HCT116 (cell line): ENCODE measurements around the gene MCAM. TPM values are rescaled to one million over a fixed set of nuclear protein-coding genes. Genes with fewer than 3 reads are reported as not detected.
A peak's percentile ranks its signal among the peaks of the same experiment; 100 is the strongest.

Experiments used
- ATAC-seq: fragments of 200-7000 bp; cut with Tn5 transposase; 2 replicates; pipeline ENCODE4 v1.9.1; 2020; ENCODE audit warnings: mild to moderate bottlenecking, moderate library complexity
- BruUV-seq: library from RNA; stranded (reverse); fragments of 400-500 nt; replicated peaks from 2 replicates; lab custom pipeline; 2021; lab: Mats Ljungman, UMichigan
- CTCF ChIA-PET: fragments of 300-600 bp; sonication (Branson Sonifier 250); formaldehyde crosslinking; loops from one replicate; lab custom pipeline; 2021; ENCODE audit warnings: antibody characterized with exemption; lab: Charles Lee
- POLR2A ChIA-PET: fragments of 300-600, 350-600 bp; sonication (Branson Sonifier 250); formaldehyde crosslinking; loops from one replicate; lab custom pipeline; 2021; ENCODE audit warnings: antibody characterized with exemption; lab: Charles Lee
- RAD21 ChIA-PET, 2 experiments: fragments of 300-600 bp; sonication (Branson Sonifier 250); formaldehyde crosslinking; loops; one replicate each; lab custom pipeline; 2023; ENCODE audit warnings: low total read pairs in 2 of 2; ENCODE audit not compliant: uncharacterized antibody in 2 of 2, unreplicated experiment in 2 of 2, low non-redundant PET in 1 of 2; lab: Charles Lee
- DNase-seq: peaks from one replicate; pipeline ENCODE4 v3.0.0-alpha.2; 2010; ENCODE audit warnings: low read depth, low spot score
- H2AFZ ChIP-seq: fragments of 200-600 bp; shearing (Covaris generic), sonication (generic); 2 replicates; pipeline ENCODE4 v1.6.1; 2017; ENCODE audit warnings: low read depth, mixed run types, mixed read lengths, antibody characterized with exemption, low read length; ENCODE audit not compliant: poor library complexity, severe bottlenecking
- H3K27ac ChIP-seq: 2 replicates; pipeline ENCODE4 v1.5.1; 2012; ENCODE audit warnings: low read depth, low read length
- H3K27me3 ChIP-seq: fragments of 200-600 bp; sonication (generic); 2 replicates; pipeline ENCODE4 v1.6.1; 2016; ENCODE audit warnings: mixed run types, low read length, mixed read lengths; ENCODE audit not compliant: insufficient read depth
- H3K36me3 ChIP-seq, 2 experiments: fragments of 200-500 bp in 1 of 2; fragments of 200-600 bp in 1 of 2; sonication (Bioruptor generic) in 1 of 2; sonication (generic) in 1 of 2; 2 replicates each; pipeline versions ENCODE4 v1.5.1 to v1.6.1; 2014 to 2016; ENCODE audit warnings: low read length in 2 of 2, inconsistent platforms in 1 of 2, mixed read lengths in 1 of 2, mixed run types in 1 of 2; ENCODE audit not compliant: insufficient read depth in 2 of 2, control insufficient read depth in 1 of 2
- H3K4me1 ChIP-seq, 2 experiments: fragments of 200-600 bp in 1 of 2; sonication (generic) in 1 of 2; 2 replicates each; pipeline versions ENCODE4 v1.5.1 to v1.6.1; 2012 to 2017; ENCODE audit warnings: low read length in 2 of 2, inconsistent platforms in 1 of 2, mild to moderate bottlenecking in 1 of 2, mixed read lengths in 1 of 2, mixed run types in 1 of 2, moderate library complexity in 1 of 2; ENCODE audit not compliant: insufficient read depth in 2 of 2, control insufficient read depth in 1 of 2
- H3K4me2 ChIP-seq: fragments of 200-600 bp; sonication (generic); 2 replicates; pipeline ENCODE4 v1.6.1; 2017; ENCODE audit warnings: mixed run types, low read length, mixed read lengths
- H3K4me3 ChIP-seq, 2 experiments: fragments of 200-600 bp in 1 of 2; sonication (generic) in 1 of 2; replicated peaks in 1 of 2; 2 replicates each; pipeline ENCODE4 v1.5.1; 2011 to 2016; ENCODE audit warnings: low read length in 2 of 2, control low read depth in 1 of 2, low read depth in 1 of 2, mild to moderate bottlenecking in 1 of 2, mixed read lengths in 1 of 2, mixed run types in 1 of 2
- H3K79me2 ChIP-seq: fragments of 200-600 bp; sonication (generic); 2 replicates; pipeline ENCODE4 v1.6.1; 2017; ENCODE audit warnings: mild to moderate bottlenecking, mixed run types, low read length, moderate library complexity, mixed read lengths; ENCODE audit not compliant: insufficient read depth
- H3K9ac ChIP-seq: fragments of 200-600 bp; sonication (generic); 2 replicates; pipeline ENCODE4 v1.6.1; 2016; ENCODE audit warnings: low read length, mixed read lengths
- H3K9me2 ChIP-seq: fragments of 200-600 bp; sonication (generic), shearing (Covaris generic); 2 replicates; pipeline ENCODE4 v1.6.1; 2017; ENCODE audit warnings: mixed run types, mild to moderate bottlenecking, moderate library complexity; ENCODE audit not compliant: insufficient read depth
- H3K9me3 ChIP-seq, 2 experiments: fragments of 200-500 bp in 1 of 2; fragments of 200-600 bp in 1 of 2; sonication (Bioruptor generic) in 1 of 2; sonication (generic) in 1 of 2; 2 replicates each; pipeline ENCODE4 v1.6.1; 2014 to 2017; ENCODE audit warnings: low read length in 2 of 2, mixed read lengths in 2 of 2, inconsistent platforms in 1 of 2, low read depth in 1 of 2, mild to moderate bottlenecking in 1 of 2, mixed run types in 1 of 2, moderate library complexity in 1 of 2; ENCODE audit not compliant: control insufficient read depth in 1 of 2, insufficient read depth in 1 of 2
- H4K20me1 ChIP-seq: fragments of 200-600 bp; sonication (generic), shearing (Covaris generic); 2 replicates; pipeline ENCODE4 v1.6.1; 2017; ENCODE audit warnings: mixed run types, mild to moderate bottlenecking, moderate library complexity; ENCODE audit not compliant: insufficient read depth
- CBX3 ChIP-seq: IDR thresholded peaks from 2 replicates; pipeline ENCODE4 v1.6.1; 2012; ENCODE audit warnings: low read depth
- CTCF ChIP-seq, 3 experiments: fragments of 200-600 bp in 1 of 3; sonication (generic) in 1 of 3; IDR thresholded peaks in 2 of 3; conservative IDR thresholded peaks in 1 of 3; 2 replicates each; pipeline ENCODE4 v1.5.1; 2012 to 2017; ENCODE audit warnings: low read depth in 2 of 3, low read length in 2 of 3, antibody characterized with exemption in 1 of 3, borderline replicate concordance in 1 of 3, control low read depth in 1 of 3, mild to moderate bottlenecking in 1 of 3, mixed read lengths in 1 of 3, mixed run types in 1 of 3, moderate library complexity in 1 of 3; ENCODE audit not compliant: insufficient read depth in 1 of 3
- EGR1 ChIP-seq: IDR thresholded peaks from 2 replicates; pipeline ENCODE4 v1.6.1; 2012; ENCODE audit warnings: low read depth
- ELF1 ChIP-seq: IDR thresholded peaks from 2 replicates; pipeline ENCODE4 v1.6.1; 2012; ENCODE audit warnings: low read depth, borderline replicate concordance
- EZH2phosphoT487 ChIP-seq: fragments of 200-600 bp; IDR thresholded peaks from 2 replicates; pipeline ENCODE4 v1.6.1; 2018; ENCODE audit warnings: antibody characterized with exemption, borderline replicate concordance
- POLR2A ChIP-seq: IDR thresholded peaks from 2 replicates; pipeline ENCODE4 v1.7.0; 2011; ENCODE audit warnings: borderline replicate concordance; ENCODE audit not compliant: insufficient read depth, insufficient read length; ENCODE audit errors: extremely low read depth
- POLR2AphosphoS5 ChIP-seq: IDR thresholded peaks from 2 replicates; pipeline ENCODE4 v1.6.1; 2011; ENCODE audit warnings: mild to moderate bottlenecking, low read depth, low read length, moderate library complexity
- RAD21 ChIP-seq: IDR thresholded peaks from 2 replicates; pipeline ENCODE4 v1.6.1; 2012; ENCODE audit warnings: low read depth, mild to moderate bottlenecking
- SP1 ChIP-seq: IDR thresholded peaks from 2 replicates; pipeline ENCODE4 v1.6.1; 2012; ENCODE audit warnings: low read depth
- ZBTB33 ChIP-seq: IDR thresholded peaks from 2 replicates; pipeline ENCODE4 v1.6.1; 2011; ENCODE audit warnings: mild to moderate bottlenecking, low read length, moderate library complexity; ENCODE audit not compliant: insufficient replicate concordance; ENCODE audit errors: extremely low read depth
- ZFX ChIP-seq: fragments of 450-650 bp; IDR thresholded peaks from 2 replicates; pipeline ENCODE4 v1.6.1; 2017
- ZNF274 ChIP-seq: fragments of 200-500 bp; sonication (Bioruptor generic); IDR thresholded peaks from 2 replicates; pipeline ENCODE4 v1.6.1; 2014; ENCODE audit warnings: mild to moderate bottlenecking, low read depth, low read length, inconsistent platforms
- intact Hi-C: fragments of 100-400 bp; cut with micrococcal nuclease; formaldehyde crosslinking; loops from 2 replicates; pipeline ENCODE4 v1.10.0; 2022
- total RNA-seq: library from RNA; stranded (reverse); gene quantifications from one replicate; pipeline ENCODE4 v1.2.1, GENCODE V29; 2021; ENCODE audit not compliant: unreplicated experiment

The MCAM gene
- total RNA-seq, 1 experiment from 2014 or later, result 17.4 TPM

- no peak overlapping the region for H3K4me2 ChIP-seq
- no peaks in the 10 kb centered on the region for H3K27me3 ChIP-seq
- H3K36me3 ChIP-seq, result peaks cover 0 to 11% of the 10 kb centered on the region in 2 experiments; a peak in 3 of 4 replicates
- DNase-seq (no peak), ATAC-seq (no peak)
- no peak overlapping the region for H3K27ac ChIP-seq
- no peak overlapping the region for H2AFZ ChIP-seq
- H3K9ac ChIP-seq, result no peak overlapping the region
- no TSS peak for BruUV-seq
- no peak overlapping the region for H3K4me3 ChIP-seq
- POLR2A ChIA-PET, result no interaction called here
- RAD21 ChIA-PET, result no interaction called here
- H3K79me2 ChIP-seq, result no peaks in the 10 kb centered on the region
- peaks cover 8 to 9% of the 10 kb centered on the region in 2 experiments for H3K4me1 ChIP-seq
- CTCF ChIA-PET, result no interaction called here
- intact Hi-C loops, result no loop called here
- no peaks in the 10 kb centered on the region for H3K9me2 ChIP-seq
- H4K20me1 ChIP-seq, result no peaks in the 10 kb centered on the region
- H3K9me3 ChIP-seq, result no peaks in the 10 kb centered on the region
- TF ChIP-seq ZBTB33, result no peak
- TF ChIP-seq EZH2phosphoT487, result no peak
Measured at GRCh38 chr11:119310682-119311052, 6.3 kb downstream of the MCAM start.

DNA sequence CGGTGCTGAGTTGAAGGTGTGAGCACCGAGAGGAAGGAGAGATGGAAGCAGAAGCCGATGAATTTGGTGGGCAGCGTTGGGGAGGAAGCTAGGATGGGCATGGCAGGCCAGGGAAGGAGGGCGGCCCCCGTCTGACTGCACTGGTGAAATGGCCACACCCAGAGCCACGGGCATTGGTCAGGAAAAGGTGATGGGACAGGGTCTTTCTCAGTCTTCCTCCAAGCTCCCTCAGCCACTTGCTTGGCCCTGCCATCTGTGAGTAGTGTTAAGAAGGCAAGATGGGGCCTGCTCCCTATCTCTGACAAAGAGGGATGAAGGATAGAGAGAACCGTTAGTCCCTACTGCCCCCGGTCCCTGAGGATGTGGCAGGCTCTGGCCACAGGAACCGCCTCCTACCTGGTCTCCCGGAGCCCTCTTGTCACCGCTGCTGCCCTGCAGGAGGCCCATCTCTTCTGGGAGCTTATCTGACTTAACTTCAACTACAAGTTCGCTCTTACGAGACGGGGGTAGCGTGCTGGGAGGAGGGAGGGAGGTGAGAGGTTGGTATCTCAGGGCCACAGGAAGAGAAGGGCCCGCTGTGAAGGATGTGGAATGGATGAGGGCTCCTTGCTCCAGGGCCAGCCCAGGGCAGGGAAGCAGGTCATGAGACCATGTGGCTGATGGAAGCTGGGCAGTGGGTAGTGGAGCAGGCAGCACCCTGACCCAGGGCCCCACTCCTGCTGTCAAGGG lies 6.8 kb downstream of the MCAM start:
- POLR2A ChIA-PET, result no interaction called here
- Histone ChIP-seq H3K27ac (no peak overlapping the region), H3K27me3 (no peaks in the 10 kb centered on the region), H4K20me1 (no peaks in the 10 kb centered on the region), H3K36me3 (peaks cover 0 to 11% of the 10 kb centered on the region in 2 experiments; a peak in 3 of 4 replicates), H3K9ac (no peak overlapping the region), H2AFZ (no peak overlapping the region), H3K9me3 (no peaks in the 10 kb centered on the region), H3K9me2 (no peaks in the 10 kb centered on the region), H3K4me2 (no peak overlapping the region), H3K4me3 (no peak overlapping the region), H3K79me2 (no peaks in the 10 kb centered on the region), H3K4me1 (peaks cover 2 to 3% of the 10 kb centered on the region in 2 experiments)
- TF ChIP-seq POLR2AphosphoS5 (no peak), ZNF274 (no peak), POLR2A (no peak), ELF1 (no peak), ZFX (no peak), SP1 (no peak), RAD21 (no peak), CTCF (IDR thresholded peaks at IDR 0.05 in 2 of 3, conservative IDR thresholded peaks at IDR 0.05 in 1 of 3; ENCODE audit: borderline replicate concordance in 1 of 3, insufficient read depth in 1 of 3, low read depth in 2 of 3, low read length in 2 of 3) (no peak), CBX3 (no peak), EGR1 (no peak)
- BruUV-seq, result no TSS peak
- ATAC-seq (0 out of 2 replicates have a peak, but pooled peaks have one; percentile 20), DNase-seq (no peak)
- RAD21 ChIA-PET, result no interaction called here
- CTCF ChIA-PET, result interaction anchor here (1.1 kb wide), 1 partner anchor 28 kb away, joined by 3 read pairs; no protein-coding TSS in a partner anchor
- intact Hi-C loops, result no loop called here
